ENCODE data around the gene SOST. TPM values are rescaled to one million over a fixed set of nuclear protein-coding genes. Genes with fewer than 3 reads are reported as not detected.

Gene SOST
- total RNA-seq, 2 experiments from 2014 or later, result not detected

DNA sequence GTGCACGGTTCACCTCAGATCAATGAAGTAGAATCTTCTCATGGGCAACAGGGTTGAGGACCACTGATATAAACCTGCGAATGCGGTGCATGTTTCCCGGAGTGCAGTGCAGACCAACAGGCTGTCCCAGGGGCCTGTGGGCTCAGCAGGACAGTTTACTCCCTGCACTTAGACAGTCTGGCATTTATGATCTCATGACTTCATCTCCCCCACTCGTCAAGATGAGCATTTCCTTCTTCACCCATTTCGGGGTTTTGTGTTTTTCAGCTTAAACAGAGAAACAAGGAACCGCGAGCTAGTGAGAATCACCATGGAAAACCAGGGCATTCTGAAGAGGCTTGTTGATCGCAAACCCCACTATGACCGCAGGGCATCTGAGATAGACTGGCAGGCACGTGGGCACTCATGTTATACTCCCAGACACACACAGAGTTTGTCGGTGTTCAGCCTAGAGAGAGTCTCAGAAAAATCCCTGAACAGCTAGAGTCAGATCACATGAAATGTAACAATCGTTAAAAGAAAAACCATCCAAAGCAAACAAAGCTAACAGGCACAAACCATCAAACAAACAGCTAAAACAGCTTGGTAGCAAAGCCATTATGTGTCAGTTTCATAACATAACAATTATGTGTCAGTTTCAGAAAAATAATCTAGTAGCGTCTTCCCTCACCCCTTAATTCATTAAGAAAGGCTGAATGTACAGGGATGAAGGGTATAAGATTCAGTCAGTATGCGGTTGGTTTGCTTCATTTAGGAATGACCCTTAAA is 24.5 kb upstream of the SOST start:
- Mint-ChIP-seq H3K27me3 (peaks cover 32% of the 10 kb centered on the region), H3K4me1 (peaks cover 3% of the 10 kb centered on the region), H3K4me3 (no peak overlapping the region), H3K27ac (no peak overlapping the region), H3K9me3 (no peaks in the 10 kb centered on the region), H3K36me3 (no peaks in the 10 kb centered on the region)
- DNase-seq, result no peak

DNA sequence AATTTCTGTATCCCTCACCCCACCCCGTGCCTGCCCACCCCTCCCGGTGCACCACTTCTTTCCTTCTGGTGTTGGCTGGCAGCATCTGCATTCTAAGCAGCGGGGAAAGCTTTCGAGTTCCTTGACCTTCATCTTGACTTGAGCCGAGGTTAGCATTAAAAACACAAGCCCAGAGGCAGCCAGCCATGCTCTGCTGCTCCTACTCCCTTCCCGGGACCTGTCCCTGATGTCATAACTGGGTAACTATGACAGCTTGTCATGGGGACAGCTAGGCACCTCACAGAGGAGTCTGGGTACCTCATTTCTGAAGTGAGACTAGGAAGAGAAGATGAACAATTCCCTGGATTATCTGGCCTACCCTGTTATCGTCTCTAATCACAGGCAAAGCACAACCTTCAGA is 21.5 kb upstream of the SOST start, which contains the start of gene CFAP97D1:
Gene CFAP97D1 (plus strand): TSS at position 301 of the 400 bp plus-strand sequence. CDS start 28 bp downstream, at position 329.
- Mint-ChIP-seq H3K36me3 (peaks cover 2% of the 10 kb centered on the region), H3K4me1 (peaks cover 3% of the 10 kb centered on the region), H3K27me3 (peaks cover 32% of the 10 kb centered on the region), H3K27ac (no peak within 1 kb of the TSS), H3K9me3 (no peaks in the 10 kb centered on the region), H3K4me3 (peak within 1 kb of the TSS; percentile 77)
- DNase-seq, result no peak

DNA sequence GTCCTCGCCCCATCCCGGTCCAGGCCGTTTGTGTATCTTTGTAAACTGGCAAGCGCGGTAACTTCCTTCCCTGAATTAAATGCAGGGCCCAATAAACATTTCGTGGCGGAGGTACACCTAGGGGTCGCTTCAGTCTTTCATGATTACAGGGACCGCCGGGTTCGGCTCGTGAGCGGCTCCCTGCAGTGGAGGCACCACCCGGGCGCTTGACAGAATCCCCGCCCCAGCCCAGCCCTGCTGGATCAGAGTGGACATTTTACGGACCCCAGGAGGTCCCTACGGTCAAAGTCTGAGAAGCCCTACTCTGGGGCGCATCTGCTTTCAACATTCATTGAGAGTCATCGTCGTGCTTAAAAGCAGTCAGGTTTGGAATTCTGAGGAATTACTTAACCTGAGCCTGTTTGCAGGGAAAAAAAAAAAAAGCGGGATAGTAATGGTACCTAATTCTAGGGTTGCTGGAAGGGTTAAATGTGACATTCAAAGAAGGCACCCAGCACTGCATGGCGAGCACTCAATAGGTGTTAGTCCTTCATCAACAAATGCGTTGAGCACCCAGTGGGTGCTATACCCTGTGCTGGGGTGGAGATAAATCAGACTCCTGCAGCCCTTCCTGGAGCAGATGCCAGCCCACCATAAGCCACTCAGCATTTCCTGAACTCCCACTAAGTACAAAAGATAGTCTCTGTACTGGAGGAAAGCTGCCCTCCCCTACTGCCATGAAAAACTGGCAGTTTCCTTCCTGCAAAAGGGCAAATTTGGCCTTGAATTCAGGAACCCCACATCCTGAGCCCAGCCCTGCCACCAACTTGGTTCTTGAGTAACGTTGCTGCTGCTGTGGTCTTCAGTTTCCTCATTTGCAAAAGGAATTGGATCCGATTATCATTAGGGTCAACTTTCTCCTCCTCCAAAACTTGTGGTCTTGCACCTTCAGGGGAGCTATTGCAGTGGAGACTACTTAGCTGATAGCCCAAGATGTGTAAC is 20.8 kb upstream of the SOST start:
- Mint-ChIP-seq H3K27ac (no peak overlapping the region), H3K4me3 (peak overlapping the region; percentile 77), H3K9me3 (no peaks in the 10 kb centered on the region), H3K4me1 (peaks cover 3% of the 10 kb centered on the region), H3K36me3 (peaks cover 2% of the 10 kb centered on the region), H3K27me3 (peaks cover 32% of the 10 kb centered on the region)
- DNase-seq, result no peak

DNA sequence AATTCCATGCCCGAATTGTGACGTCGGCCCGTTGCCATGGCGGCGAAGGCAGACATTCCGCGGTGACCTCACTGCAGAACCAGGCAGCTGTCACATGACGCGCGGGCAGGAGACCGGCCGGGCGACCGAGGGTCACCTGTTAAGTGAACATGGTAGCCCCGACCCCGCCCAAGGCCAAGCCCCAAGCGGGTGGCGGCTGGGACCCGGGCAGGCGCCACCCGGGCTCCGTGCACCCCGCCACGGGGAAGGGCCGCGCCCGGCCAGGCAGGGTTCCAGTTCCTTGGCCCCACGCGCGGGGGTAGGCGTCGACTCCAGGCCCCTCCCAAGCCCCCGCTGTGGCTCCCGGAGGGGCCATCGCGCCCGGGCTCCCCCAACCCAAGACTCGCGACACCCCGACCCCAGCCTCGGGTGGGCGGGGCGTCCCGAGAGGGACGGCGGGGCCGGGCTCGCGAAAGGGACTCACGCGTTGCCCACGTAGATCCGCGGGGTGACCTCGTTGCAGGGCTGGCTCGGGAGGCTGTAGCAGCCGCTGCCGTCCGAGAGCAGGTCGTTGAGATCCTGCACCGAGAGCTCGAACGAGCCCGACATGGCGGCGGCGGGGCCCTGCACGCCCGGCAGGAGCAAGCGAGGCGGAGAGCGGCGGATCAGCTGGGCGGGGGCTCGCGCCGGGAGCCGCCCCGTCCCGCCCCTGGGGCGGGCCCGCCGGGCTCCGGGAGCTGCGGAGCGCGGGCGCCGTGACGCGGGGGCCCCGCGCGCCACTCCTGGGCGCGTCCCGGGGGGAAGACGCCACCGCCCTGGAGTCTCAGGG is 19.9 kb upstream of the SOST start, which contains the start of gene DUSP3:
Gene DUSP3 (minus strand): TSS at position 641 of the 808 bp plus-strand sequence. CDS start 53 bp downstream, at position 588.
- Mint-ChIP-seq H3K4me3 (peak within 1 kb of the TSS; percentile 81), H3K4me1 (peaks cover 3% of the 10 kb centered on the region), H3K27ac (peak within 1 kb of the TSS; percentile 78), H3K36me3 (peaks cover 5% of the 10 kb centered on the region), H3K27me3 (peaks cover 32% of the 10 kb centered on the region), H3K9me3 (no peaks in the 10 kb centered on the region)
- DNase-seq, result peak; percentile 83

DNA sequence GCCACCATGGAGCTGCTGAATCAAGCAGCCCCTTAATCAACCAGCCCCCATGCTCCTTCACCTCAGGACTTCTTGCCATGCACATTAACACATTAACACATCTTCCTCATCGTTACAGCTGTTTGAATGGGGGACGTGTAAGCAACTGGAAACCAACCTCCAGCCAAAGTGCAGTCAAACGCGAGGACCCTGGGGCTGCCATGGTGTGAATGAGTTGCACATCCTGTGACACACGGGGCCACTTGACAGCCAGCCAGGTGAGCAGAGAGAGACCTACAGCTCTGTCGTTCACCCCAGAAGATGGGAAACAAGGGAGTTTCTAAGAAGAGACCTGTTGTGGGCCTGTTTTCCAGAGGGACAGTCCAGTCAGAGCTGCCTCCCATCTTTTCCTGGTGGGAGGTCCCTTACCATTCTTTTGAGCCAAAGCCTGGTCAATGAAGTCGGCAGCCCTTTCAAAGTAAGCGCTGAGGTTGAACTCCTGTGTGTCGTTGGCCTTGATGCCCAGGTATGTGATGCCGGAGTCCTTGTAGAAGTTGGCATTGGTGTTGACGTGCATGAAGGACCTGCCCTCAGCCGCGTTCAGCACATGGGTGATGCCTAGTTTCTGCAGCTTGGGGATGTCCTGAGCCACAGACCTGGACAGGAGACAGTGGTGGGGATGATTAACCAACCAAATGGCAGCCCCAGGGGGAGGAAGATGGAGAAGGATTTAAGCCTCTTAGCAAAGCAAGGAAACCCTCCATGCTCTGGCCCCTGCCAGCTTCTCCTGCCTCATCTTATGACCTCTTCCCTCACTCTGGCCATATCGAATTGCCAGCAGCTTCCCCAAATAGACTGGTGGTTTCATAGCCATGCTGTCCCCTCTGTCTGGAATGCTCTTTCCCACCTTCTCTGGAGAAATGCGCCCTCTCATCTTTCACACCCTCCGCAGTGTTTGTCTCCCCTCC is 16.0 kb upstream of the SOST start:
- Mint-ChIP-seq H3K4me3 (no peak overlapping the region), H3K27me3 (peaks cover 5% of the 10 kb centered on the region), H3K27ac (no peak overlapping the region), H3K4me1 (peaks cover 3% of the 10 kb centered on the region), H3K9me3 (no peaks in the 10 kb centered on the region), H3K36me3 (peaks cover 11% of the 10 kb centered on the region)
- DNase-seq, result no peak

DNA sequence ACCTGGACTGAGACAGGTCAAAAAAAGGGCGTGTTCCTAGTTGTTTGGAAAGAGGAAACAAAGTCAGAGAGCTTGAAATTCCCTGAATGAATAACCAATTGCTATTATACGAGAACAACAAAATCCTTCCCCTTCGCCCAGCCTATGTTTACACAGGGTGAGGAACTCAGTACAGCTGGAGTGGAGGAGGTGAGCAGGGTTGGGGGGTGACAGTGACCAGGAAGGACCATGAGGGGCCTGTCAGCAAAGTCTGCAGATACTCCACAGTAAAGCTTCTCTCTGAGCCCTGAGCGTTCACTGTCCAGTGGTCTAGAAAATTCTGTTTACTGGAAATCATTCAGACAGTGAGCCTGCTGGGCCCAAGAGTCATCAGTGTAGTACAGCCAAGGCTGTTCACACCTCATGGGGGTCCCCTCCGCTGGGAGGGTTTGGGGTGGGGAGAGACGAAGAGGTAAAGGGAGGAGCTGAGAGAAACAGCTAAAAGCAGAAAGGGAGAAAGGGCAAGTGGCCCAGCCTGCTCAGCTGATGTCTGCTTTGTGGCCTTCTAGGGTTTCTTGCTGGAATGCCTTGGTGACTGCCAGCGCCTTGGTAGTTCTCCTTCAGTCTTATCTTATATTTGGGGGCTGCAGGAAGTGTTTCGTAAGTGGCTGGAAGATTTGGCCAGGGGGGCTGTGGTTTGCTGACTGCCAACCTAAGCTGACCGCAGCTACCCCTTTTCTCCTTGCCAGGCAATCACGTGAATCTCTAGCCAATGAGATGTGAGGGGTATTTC is 14.5 kb upstream of the SOST start:
- Mint-ChIP-seq H3K4me3 (no peak overlapping the region), H3K27me3 (no peaks in the 10 kb centered on the region), H3K4me1 (no peaks in the 10 kb centered on the region), H3K36me3 (peaks cover 12% of the 10 kb centered on the region), H3K9me3 (no peaks in the 10 kb centered on the region), H3K27ac (no peak overlapping the region)
- DNase-seq, result no peak

DNA sequence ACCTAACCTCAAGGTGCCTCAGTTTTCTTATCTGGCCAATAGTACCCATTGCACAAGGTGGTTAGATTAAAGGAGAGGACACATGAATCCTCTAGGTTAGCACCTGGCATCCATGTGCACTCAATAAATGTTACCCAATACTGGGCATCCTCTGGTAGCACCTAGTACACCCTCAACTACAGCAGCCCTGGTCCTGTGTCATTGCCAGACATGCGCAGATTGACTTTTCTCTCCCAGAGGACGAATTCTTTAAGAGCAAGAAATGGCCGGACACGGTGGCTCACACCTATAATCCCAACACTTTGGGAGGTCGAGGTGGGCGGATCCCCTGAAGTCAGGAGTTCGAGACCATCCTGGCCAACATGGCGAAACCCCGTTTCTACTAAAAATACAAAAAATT is 12.9 kb upstream of the SOST start:
- DNase-seq, result no peak
- H3K9me3 Mint-ChIP-seq, result no peaks in the 10 kb centered on the region
- H3K27me3 Mint-ChIP-seq, result no peaks in the 10 kb centered on the region
- H3K4me3 Mint-ChIP-seq, result no peak overlapping the region
- no peaks in the 10 kb centered on the region for H3K4me1 Mint-ChIP-seq
- no peak overlapping the region for H3K27ac Mint-ChIP-seq
- peaks cover 11% of the 10 kb centered on the region for H3K36me3 Mint-ChIP-seq

DNA sequence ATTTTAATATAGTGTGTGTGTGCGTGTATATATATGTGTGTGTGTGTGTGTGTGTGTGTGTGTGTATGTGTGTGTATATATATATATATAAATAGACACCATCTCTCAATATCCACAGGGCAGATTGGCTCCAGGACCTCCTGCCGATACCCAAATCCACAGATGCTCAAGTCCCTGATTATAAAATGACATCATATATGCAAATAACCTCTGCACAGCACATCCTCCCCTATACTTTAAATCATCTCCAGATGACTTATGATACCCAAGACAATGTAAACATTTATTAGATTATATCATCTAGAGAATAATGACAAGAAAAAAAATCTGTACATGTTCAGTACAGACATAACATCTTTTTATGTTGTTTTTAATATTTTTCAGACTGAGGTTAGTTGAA is 12.4 kb upstream of the SOST start:
- Mint-ChIP-seq H3K4me3 (no peak overlapping the region), H3K9me3 (no peaks in the 10 kb centered on the region), H3K4me1 (no peaks in the 10 kb centered on the region), H3K36me3 (peaks cover 12% of the 10 kb centered on the region), H3K27ac (no peak overlapping the region), H3K27me3 (no peaks in the 10 kb centered on the region)
- no peak for DNase-seq

DNA sequence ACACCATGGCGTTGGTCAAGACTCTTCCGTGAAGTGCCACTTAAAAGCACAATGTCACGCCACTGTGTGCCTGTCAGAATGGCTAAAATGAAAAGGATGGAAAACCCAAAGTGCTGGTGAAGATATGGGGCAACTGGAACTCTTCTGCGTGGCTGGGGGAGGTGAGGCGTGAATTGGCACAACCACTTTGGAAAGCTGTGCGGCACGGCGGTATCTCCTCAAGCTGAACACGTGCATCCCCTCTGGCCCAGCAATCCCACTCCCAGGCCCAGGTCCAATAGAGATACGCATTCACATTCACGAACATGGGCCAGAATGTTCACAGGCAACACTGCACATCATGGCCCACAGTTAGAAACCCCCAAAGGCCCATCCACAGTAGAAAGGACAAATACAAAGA is 11.3 kb upstream of the SOST start:
- Mint-ChIP-seq H3K27me3 (no peaks in the 10 kb centered on the region), H3K9me3 (no peaks in the 10 kb centered on the region), H3K27ac (no peak overlapping the region), H3K4me3 (no peak overlapping the region), H3K4me1 (no peaks in the 10 kb centered on the region), H3K36me3 (peaks cover 12% of the 10 kb centered on the region)
- DNase-seq, result no peak

DNA sequence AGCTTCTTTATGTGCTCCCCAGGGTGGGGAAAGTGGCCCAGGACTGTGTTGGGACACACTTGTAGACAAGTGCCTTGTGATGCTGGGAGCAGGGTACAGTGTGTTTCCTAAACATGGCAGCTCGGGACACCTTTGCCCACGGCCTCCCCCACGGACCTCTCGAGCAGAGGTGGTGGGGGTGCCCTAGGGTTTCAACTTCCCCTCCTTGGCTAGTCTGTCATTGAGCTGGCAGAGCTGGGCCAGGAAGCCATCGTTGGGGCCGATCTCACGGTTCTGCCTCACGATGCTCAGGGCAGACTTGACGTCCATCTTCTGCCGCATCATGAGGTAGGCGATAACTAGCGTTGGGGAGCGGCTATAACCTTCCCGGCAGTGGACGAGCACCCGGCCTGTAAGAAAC is 10.8 kb upstream of the SOST start:
- no peak overlapping the region for H3K4me3 Mint-ChIP-seq
- H3K9me3 Mint-ChIP-seq, result no peaks in the 10 kb centered on the region
- no peak for DNase-seq
- H3K36me3 Mint-ChIP-seq, result peaks cover 12% of the 10 kb centered on the region
- no peak overlapping the region for H3K27ac Mint-ChIP-seq
- H3K4me1 Mint-ChIP-seq, result no peaks in the 10 kb centered on the region
- no peaks in the 10 kb centered on the region for H3K27me3 Mint-ChIP-seq

DNA sequence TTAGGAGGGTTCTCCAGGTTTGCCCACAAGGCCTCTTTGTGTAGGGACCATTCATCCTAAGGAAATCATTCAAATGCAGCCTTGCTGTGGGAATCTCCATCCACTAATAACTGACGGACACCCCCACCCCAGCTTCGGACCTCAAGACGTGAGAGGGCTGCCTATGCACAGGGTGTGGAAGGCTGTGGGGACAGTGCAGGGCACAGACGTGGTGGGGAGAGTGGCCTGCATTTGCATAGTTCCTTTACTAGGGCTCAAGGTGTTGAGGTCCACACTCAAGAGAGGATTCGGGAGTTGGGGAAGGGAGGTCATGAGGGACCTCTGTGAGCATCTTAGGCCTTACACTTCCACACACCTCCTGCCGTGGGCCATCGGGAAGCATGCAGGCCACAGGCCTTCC is 10.4 kb upstream of the SOST start:
- no peak overlapping the region for H3K27ac Mint-ChIP-seq
- no peaks in the 10 kb centered on the region for H3K4me1 Mint-ChIP-seq
- peaks cover 12% of the 10 kb centered on the region for H3K36me3 Mint-ChIP-seq
- no peak overlapping the region for H3K4me3 Mint-ChIP-seq
- H3K9me3 Mint-ChIP-seq, result no peaks in the 10 kb centered on the region
- DNase-seq, result no peak
- H3K27me3 Mint-ChIP-seq, result no peaks in the 10 kb centered on the region

DNA sequence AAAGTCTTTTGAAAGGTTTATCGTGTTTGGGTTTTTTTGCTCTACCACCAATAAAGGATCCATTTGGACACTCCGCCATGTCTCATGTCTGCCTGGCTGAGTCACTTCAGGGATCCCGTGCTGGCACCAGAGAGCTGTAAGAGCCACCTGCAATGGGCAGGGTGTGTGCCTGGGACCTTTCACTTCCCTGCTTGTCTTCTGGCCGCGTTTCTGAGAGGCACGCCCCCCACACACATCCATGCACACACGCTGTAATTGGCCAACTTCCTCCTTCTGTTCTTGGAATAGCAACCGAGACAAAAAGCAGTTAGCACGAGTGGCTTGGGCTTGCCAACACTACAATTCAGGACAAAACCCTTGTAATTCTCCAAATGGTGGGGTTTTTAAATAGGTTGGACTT is 9.8 kb upstream of the SOST start:
- H3K9me3 Mint-ChIP-seq, result no peaks in the 10 kb centered on the region
- no peak overlapping the region for H3K4me3 Mint-ChIP-seq
- no peaks in the 10 kb centered on the region for H3K27me3 Mint-ChIP-seq
- H3K4me1 Mint-ChIP-seq, result no peaks in the 10 kb centered on the region
- no peak overlapping the region for H3K27ac Mint-ChIP-seq
- peaks cover 7% of the 10 kb centered on the region for H3K36me3 Mint-ChIP-seq
- DNase-seq, result no peak

DNA sequence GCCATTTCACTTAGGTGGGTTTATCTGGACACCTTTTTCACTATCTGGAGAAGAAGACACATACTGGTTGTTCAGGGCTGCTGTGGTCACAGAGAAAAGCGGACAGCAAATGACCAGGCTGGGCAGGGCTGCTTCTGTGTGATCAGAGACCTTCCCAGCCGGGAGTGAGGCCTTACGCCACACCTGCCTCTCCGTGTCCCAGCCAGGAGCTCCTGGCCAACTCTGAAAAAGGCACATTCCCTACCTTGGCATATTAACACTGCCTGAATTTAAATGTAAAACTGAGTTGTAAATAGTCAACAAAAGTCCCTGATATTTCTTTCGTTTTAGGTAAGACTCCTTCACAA is 9.1 kb upstream of the SOST start:
- H3K27ac Mint-ChIP-seq, result no peak overlapping the region
- no peak overlapping the region for H3K4me3 Mint-ChIP-seq
- no peaks in the 10 kb centered on the region for H3K27me3 Mint-ChIP-seq
- peaks cover 3% of the 10 kb centered on the region for H3K36me3 Mint-ChIP-seq
- H3K9me3 Mint-ChIP-seq, result no peaks in the 10 kb centered on the region
- no peak for DNase-seq
- no peaks in the 10 kb centered on the region for H3K4me1 Mint-ChIP-seq
